HG02973 (cell line): ENCODE data around the gene MORC2.

Experiments
- ATAC-seq: cut with Tn5 transposase; IDR thresholded peaks from one replicate; pipeline ENCODE4 v1.9.1; 2021; ENCODE audit warnings: moderate library complexity; ENCODE audit not compliant: unreplicated experiment

MORC2 gene

DNA sequence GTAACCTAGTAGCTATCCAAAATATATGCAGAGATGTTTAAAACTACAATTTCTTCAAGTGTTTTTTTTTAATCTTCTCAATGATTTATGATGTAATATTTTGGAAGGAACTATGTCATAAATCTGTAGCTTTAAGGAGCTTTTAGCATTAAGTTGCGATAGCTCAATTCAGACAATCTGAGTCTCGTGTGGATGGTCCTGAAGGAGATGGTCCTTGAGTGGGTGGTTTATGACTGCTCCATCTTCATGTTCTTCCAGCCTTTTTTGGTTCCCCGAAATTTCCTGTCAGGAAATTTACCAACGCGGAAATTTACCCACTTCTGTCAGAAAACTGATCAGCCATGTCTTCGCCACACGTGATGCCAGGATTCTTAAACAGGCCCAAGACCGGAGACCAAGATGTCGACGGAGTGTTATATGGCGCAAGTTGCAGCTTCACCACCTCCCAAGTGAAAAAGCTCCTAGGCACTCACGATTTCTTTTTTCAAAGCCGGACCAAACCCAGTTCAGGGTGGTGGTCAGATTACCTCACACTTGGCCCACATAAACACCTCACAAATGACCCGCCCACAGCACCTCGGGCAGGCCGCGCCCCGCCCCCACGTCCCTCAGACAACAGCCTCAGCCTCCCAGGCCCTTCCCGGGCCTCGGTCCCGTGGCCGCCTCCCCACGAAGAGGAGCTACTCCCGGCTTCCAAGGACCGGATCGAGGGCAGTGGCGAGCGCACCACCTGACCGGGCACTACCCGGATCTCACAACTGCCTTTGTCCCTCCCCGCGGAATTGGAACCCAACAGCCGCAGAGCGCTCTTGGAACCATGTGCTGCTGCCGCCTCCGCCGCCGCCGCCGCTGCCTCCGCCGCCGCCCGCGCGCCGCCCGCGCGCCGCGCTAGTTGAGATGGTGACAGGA lies at the start of gene MORC2:
TSS of gene MORC2 (minus strand) at position 760 of the 909 bp plus-strand sequence. CDS start 885 bp downstream, outside the sequence.
- ATAC-seq: peak; percentile 4

DNA sequence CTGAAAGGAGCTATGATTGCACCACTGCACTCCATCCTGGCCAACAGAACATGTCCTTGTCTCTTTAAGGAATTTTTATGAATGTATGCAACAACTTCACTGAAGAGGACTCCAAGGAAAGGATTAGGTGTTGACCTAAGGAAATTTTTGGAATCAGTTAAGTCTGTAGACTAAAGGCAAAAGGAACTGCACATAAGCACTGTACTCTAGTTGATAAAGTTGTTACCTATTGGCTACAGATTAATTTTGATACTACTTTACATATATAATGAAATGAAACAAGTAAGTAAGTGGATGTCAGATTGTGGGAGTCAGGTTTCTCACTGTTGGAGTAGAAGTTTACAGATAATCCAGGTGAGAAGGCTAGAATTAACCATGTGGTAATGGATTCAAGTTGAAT lies 37.0 kb upstream of the MORC2 start:
- no peak for ATAC-seq

DNA sequence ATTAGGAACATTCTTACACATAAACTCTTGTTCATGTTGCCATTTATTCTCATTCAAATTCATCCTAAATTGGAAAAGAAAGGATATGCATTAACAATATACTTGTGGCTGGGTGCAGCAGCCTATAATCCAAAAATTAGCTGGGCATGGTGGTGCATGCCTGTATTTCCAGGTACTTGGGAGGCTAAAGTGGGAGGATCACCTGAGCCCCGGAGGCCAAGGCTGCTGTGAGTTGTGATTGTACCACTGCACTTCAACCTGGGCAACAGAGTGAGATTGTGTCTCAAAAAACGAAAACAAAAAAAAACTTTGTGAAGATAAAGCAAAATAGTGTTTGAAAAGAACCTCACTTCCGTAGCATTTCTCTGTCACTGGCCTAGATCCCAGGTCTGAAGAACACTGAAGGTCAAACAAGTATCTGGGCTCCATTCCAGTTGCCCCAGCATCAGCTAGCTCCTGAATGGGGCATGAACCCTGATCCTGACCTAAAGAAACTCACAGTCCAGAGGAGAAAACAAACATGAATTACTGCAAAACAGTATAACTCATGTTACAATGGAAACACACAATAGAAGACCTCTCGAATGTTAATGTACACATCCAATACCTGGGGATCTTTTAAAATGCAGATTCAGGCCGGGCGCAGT lies 32.7 kb upstream of the MORC2 start:
- no peak for ATAC-seq

DNA sequence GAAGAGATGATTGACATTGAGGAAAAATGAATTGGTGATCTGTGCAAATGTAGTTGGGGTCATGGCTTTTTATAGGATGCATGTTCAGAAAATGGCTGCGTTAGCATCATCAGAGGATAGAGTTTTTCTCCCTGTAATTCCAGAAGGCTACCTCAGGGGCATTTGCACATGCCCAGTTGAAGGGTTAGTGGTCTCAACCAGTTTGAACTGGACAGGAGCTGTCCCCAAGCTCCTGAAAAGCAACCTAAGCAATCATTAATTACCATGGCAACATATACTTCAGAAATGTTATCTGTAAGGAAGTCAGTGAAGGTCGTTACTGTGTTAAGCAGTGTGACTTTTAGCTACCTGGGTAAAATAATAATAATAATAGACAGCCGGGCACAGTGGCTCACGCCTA lies 29.8 kb upstream of the MORC2 start:
- ATAC-seq: no peak

DNA sequence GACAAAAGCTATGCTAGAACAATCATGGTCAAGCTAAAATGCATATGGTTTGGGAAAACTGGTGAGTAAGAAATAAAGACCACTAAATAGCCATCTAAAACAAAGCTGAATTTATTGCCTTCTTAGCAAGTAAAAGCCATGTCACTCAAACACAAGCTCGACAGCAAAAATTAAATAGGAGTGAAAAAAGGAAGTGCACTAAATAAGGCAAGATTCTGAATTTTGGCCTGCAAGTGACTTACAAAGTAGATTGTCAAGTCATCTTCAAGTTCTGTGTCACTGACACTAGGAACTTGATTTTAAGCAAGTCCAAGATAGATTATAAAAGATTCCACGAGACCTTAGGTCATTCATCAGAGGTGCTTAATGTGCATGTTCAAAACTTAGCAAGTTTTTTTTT lies 27.9 kb upstream of the MORC2 start:
- no peak for ATAC-seq

DNA sequence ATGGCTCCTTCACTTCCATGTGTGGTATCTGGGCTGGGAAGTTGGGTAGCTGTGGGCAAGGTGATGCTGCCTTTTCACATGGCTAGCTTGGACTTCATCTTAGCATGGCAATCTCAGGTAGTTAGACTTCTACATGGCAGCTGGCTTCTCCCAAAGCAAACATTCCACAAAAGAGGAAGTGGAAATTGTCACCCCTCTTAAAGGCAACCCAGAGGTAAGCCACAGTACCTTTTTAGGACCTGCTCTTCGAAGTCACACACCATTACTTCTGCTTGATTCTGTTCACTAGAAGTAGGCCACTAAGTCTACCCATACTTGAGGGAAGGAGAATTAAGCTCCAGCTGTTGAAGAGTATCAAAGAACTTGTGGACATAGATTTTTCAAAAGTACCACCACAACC lies 26.4 kb upstream of the MORC2 start:
- no peak for ATAC-seq

DNA sequence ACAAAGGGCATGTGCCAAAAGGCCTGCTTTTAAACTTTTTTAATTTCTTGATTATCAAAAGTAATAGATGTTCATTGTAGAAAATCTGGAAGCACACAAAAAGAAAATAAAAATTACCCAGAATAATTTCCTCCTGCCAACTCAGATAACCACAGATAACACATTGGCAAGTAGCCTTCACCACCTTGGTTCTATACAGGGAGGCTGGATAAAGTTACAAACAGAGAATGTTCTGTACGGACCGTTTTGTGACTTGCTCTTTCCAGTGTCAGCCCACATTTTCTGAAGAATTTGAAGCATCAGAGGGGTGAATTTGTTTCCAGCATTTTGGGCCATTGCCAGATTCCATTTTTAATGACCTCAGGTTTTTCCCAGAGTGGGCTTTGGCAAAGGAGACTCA lies 24.0 kb upstream of the MORC2 start:
- ATAC-seq: no peak

DNA sequence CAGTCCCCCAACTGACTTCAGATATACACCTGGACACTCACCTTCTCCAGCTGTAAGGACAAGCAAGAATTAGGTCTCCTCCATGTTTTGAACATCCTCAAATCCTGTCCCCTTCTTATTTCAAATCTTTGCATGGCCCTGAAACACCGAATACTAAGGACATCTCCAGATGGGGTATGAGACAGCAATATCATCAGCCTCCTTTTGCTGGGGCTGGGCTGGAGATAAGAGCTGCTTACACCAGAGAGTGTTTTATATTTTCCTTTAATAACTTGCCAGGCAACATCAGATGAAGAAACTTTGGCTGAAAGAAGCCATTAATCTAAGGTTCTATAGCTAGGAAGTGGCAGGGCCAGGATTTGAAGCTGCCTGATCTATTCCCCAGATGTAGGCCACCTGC lies 22.1 kb upstream of the MORC2 start:
- no peak for ATAC-seq

DNA sequence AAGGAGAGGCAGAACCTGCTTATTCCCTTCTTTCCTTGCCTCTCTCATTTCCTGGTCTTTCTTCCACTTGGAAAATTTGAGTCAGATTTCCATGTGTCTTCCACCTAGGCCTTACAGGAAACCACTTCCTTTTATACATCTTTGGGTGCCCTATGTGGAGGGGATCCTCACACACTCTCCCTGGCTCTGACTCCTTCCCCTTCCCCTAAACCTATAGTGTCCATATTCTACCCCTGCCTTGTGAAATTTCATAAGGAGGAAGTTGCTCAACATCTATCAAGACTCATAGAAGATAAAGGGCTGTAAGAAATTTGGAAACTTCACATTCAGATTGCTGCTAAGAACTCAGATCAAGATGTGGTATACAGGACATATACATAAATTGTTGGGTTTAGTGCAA lies 20.9 kb upstream of the MORC2 start:
- ATAC-seq: no peak

DNA sequence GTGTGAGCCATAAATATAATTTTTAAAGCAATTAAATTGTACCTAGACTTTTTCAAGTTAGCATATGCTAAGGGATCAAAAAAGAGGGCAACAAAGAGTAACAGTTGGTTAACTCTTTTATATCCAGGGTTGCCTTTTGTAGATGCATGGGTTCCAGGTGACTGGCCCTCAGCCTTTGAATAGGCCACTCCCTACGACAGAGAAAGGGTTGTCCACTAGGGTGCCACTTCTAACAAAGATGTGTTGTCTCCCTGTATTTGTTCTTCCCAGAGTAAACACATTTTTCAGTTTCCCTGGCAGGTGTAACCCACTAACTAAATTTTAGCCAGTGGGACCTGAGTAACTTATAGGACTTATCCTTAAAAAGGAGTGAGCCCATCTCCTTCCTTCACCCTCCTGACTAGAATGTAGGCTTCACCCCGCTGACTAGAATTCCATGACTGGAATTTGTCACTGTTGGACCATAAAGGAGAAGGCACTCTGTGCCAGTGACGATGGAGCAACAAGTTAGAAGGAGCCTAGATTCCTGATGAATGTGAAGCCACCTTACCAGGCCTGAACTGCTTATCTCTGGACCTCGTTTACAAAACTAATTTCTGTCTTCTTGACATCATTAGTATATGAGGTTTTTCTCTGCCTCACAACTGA lies 17.1 kb upstream of the MORC2 start:
- no peak for ATAC-seq

DNA sequence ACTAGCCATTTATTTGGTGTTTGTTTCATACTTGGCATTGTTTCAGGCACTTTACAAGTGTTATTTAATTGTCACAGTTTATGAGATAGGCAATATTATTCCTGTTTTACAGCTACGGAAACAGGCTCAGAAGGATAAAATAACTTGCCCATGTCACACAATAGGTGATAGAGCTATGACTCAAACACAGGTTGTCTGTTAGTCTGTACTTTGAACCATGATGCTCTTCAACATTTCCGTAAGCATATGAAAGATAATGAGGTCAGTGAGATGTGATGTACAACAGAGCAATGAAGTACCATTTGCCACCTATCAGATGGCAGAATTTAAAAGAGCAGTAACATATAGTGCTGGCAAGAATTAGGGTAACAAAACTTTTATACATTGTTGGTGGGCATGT lies 15.7 kb upstream of the MORC2 start:
- no peak for ATAC-seq

DNA sequence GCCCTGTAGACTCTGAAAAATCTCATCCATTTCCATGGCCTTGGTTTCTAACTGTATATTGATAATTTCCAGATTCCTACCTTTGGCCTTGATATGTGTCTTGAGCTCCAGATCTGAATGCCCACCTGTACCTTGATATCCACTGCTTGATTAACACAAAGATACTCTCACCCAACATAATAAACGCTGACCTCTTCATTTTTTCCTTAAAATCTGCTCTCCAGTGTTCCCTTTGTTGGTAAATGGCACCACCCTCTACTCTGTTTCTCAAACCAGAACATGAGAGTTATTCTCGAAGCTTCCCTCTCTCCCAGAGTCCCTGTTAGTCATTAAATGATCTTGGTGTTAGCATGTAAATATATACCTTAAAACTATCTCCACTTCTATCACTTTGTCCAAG lies 13.9 kb upstream of the MORC2 start:
- ATAC-seq: no peak

DNA sequence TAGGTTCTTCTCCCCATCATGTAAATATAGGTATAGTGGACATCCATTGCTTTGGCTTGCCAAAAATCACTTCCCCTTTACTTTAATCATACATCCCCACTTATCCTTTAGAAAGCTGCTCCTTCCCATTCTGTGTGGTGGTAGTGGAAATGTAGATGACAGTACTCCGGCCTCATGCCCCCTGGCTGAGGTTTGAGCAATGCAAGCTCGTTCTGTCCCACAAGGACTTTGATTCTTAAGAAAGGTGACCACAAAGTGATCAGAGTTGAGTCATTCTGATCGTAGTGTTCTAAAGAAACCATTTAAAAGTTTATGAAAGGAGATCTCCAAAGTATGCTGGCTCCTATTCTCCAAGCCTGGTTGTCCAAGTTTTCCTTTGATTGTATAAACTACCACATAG lies 11.4 kb upstream of the MORC2 start:
- ATAC-seq: no peak

DNA sequence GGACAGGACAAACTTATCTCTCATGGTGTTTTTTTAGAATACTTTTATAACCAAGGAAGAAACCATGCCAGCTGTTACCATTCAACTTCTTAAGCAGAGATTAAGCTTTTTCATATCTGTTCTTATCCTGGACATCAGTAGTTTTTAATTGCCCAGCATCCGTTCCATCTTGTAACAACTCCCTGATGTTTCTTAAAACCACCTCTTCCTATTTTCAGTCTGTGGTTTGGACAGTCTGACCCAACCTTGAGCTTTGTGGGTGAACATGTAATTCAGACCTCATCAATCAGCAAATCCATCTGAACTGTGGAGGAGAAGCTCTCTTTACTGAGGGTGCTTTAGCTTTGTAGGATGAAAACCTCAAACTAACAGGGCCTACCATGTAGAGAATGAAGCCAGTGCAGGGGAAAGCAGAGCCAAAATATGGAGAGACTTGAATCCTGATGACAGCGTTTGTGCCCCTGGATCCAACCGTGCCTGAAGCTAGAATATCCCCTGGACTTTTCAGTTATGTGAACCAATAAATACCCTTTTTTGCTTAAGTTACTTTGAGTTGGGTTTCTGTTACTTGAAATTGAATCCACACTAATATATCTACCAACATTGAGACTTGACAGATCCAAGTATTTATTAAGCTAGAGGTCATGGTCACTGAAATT lies 9.9 kb upstream of the MORC2 start:
- no peak for ATAC-seq

DNA sequence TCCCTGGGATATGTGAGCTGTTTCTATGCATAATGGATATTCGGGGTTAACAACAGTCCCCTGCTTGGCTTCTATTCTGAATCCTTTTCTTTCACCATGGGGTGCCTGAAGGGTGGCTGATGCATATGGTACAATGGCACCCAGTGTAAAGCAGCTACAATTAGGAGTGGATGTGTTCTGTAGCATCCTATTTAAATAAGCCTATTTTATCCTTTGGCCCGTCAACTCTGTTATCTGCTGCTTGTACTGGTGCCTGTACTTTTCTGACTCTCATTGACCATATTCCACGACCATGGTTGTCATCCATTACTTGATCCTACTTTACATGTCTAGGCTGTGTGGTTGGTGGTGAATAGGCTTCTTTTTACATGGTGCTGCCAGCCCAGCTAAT lies 1.8 kb upstream of the MORC2 start:
- no peak for ATAC-seq

DNA sequence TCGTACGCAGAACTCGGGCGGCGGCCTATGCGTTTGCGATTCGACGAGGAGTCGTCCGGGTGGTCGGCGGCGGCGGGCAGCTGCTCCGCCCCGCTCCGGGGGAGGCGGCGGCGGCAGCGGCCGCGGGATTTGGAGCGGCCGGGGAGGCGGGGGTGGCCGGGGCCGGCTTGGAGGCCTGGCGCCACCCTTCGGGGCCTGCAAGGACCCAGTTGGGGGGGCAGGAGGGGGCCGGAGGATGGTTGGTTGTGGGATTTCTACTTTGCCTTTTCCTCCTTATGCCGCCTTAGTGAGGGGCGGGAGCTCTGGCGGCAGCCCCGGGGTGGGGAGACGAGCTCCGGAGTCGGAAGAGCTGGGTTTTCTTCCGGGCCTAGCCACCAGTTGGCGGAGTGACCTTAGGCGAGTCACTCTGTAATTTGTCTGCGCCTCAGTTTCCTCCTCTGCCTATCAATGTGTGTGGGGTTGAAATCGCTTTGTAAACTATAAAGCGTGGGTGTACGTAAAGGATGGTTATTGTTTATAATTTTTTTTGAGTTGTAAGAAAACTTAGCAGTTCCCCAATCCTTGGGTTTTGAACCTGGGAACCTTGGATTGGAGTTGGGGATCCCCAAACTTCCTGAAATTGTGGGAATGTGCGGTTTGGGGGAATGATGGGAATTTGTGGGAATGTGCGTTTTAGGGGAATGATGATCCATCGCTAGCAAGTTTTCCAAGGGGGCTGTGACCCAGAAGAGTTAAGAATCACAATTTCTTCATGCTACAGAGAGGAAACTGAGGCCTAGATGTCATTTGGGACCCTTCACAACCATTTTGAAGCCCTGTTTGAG lies 1.2 kb upstream of the MORC2 start:
- peak; percentile 30 for ATAC-seq

DNA sequence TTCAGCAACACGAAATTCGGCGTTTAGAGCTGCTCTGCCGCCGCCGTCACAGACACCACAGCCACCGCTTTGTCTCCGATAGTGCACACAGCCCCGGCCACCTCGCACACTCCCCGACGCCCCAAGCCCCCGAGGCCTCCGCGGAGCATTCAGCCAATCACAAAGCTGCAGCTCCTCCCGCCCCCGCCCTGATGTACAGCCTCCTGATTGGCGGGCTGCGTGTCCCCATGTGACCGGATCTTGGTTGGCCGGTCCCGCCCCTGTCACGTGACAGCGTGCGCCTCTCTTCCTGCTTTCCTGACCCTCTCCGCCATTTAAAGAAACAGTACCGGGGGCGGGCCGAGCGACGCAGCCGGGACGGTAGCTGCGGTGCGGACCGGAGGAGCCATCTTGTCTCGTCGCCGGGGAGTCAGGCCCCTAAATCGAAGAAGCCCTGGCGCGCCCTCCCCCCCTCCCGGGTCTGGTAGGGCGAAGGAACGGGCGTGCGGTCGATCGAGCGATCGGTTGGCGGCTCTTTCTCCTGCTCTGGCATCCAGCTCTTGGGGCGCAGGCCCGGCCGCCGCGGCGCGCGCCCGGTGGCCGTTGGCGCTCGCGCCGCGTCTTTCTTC lies 454 bp upstream of the MORC2 start, which contains the start of gene TUG1:
TSS of gene TUG1 (plus strand) at position 342 of the 608 bp plus-strand sequence.
- ATAC-seq: peak; percentile 64

DNA sequence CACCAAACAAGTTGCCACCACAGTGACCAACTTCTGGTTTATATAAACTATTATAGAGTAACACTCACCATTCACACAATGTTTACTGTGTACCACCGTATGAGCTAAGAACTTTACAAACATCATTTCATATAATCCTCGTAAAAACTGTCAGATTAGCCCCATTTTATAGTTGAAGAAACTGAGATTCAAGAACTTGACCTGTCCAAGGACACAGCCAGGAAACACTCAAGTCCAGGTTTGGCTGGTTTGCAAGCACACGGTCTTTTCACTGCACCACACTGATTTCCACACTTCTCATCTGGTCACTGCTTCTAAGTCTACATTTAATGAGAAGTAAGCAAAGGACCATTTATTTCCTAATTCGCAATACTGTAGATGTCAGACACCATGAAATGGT lies 3.7 kb downstream of the MORC2 start:
- no peak for ATAC-seq

DNA sequence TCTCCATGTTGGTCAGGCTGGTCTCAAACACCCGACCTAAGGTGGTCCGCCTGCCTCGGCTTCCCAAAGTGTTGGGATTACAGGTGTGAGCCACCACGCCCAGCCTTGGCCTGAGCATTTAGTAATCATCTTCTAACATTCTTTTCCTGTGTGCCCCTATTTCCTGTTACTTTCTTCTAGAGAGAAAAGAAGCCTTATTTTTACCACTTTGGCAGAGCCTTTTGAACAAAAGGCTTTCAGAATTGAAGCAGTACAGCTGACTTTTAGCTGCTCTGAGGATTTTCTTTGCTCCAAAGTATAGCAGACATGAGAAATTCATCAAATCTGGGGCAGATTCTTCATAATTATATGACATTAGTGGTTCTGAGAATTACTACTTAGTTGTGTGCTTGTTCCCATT lies 13.4 kb downstream of the MORC2 start:
- ATAC-seq: no peak

DNA sequence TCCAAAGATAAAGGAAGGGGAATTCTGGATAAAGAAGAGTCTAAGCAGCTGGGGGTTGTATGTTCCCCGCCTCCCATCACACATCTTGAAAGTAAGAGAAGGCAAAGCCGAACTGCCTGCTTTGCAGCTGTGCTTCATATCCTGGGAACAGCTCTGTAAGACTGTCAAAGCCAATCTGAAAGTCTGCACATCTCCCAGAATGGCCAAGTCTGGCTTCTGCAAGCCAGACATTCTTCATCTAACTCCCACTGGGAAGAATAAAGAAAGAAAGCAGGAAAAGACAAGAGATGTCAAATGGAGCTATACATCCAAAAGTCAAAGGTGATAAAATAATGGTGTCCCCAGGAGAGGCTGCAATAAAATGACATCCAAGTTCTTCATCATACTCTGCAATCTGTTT lies 15.4 kb downstream of the MORC2 start:
- no peak for ATAC-seq
